Neural crest cell (in vitro differentiated cells): ENCODE measurements around the gene INAVA. TPM values are rescaled to one million over a fixed set of nuclear protein-coding genes. Genes with fewer than 3 reads are reported as not detected.
"Not testable (repeated sequence)": the region's sequence is repeated elsewhere in the genome, so short reads cannot be mapped to it uniquely, and the experiment has no call there.

ENCODE experiments used
- DNase-seq: peaks from one replicate; pipeline ENCODE4 v3.0.0; 2021; ENCODE audit warnings: low read depth, mixed read lengths, low spot score
- H3K27ac Mint-ChIP-seq: one replicate; pipeline ENCODE4 v1.8.0; 2021; ENCODE audit warnings: mild to moderate bottlenecking, mixed read lengths; ENCODE audit not compliant: unreplicated experiment
- H3K27me3 Mint-ChIP-seq: 2 replicates; pipeline ENCODE4 v1.8.0; 2021; ENCODE audit warnings: low read depth, mild to moderate bottlenecking, mixed read lengths
- H3K36me3 Mint-ChIP-seq: 2 replicates; pipeline ENCODE4 v1.8.0; 2021; ENCODE audit warnings: low read depth, mild to moderate bottlenecking, mixed read lengths
- H3K4me1 Mint-ChIP-seq: 2 replicates; pipeline ENCODE4 v1.8.0; 2021; ENCODE audit warnings: mixed read lengths
- H3K4me3 Mint-ChIP-seq: one replicate; pipeline ENCODE4 v1.8.0; 2021; ENCODE audit warnings: mild to moderate bottlenecking, mixed read lengths
- H3K9me3 Mint-ChIP-seq: 2 replicates; pipeline ENCODE4 v1.8.0; 2021; ENCODE audit warnings: mixed read lengths
- total RNA-seq: library from RNA; stranded (reverse); gene quantifications from 2 replicates; pipeline ENCODE4 v1.2.1, GENCODE V29; 2021
- TF ChIP-seq, protein P1 (sequence below): fragments of 200-600 bp; sonication (generic); conservative IDR thresholded peaks from 2 replicates; pipeline ENCODE4 v1.5.0; 2021; ENCODE audit warnings: antibody characterized with exemption, mild to moderate bottlenecking

The INAVA gene
- total RNA-seq, 1 donor from 2014 or later: 51.8 TPM

DNA sequence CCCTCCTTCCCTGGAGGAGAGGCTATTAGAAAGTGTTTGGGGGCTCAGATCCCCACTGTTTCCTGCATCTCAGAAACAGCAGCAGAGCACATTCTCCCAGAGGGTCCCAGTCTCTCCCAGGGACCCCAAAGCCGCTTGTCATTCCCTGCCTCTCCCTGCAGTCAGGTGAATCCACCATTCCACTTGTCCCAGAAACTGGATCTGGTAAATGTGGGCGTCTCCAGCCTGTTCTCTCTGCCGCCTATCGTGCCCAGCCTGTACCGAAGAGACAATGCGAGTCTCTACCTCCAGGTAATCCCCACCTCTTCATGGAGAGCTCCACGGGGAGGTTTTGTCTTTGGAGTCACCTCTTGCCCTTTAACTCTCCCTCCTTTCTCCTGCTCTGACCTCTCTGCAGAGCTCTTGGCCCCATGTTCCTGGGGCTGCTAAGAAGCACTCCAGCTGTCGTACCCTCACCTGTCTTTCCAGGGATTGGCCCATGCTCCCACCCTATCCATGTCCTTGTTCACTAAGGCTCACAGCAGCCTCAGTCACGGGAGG lies 26.9 kb downstream of the INAVA start:
- Mint-ChIP-seq H3K4me3 (no peak overlapping the region), H3K27ac (no peak overlapping the region), H3K4me1 (no peaks in the 10 kb centered on the region), H3K9me3 (no peaks in the 10 kb centered on the region), H3K36me3 (no peaks in the 10 kb centered on the region), H3K27me3 (no peaks in the 10 kb centered on the region)
- TF ChIP-seq, protein P1, sequence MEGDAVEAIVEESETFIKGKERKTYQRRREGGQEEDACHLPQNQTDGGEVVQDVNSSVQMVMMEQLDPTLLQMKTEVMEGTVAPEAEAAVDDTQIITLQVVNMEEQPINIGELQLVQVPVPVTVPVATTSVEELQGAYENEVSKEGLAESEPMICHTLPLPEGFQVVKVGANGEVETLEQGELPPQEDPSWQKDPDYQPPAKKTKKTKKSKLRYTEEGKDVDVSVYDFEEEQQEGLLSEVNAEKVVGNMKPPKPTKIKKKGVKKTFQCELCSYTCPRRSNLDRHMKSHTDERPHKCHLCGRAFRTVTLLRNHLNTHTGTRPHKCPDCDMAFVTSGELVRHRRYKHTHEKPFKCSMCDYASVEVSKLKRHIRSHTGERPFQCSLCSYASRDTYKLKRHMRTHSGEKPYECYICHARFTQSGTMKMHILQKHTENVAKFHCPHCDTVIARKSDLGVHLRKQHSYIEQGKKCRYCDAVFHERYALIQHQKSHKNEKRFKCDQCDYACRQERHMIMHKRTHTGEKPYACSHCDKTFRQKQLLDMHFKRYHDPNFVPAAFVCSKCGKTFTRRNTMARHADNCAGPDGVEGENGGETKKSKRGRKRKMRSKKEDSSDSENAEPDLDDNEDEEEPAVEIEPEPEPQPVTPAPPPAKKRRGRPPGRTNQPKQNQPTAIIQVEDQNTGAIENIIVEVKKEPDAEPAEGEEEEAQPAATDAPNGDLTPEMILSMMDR: no peak
- no peak for DNase-seq

DNA sequence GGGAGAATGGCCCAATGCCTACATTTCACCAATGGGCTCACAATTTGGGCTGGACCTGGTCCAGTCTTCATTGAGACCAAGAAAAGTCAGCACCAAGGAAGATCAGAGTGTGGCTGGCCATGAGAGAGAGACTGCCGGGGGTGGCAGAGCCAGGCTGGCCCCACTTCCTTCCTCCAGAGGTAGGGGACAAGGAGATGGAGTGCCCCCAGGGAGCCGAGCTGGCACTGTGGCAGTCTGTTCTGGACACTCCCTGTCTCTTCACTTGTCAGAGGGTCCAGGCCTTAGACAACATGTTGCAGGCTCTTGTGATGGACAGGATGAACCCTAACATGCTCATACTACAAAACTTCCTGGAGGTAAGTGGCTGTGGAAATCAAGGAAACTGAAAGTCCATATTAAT lies 27.7 kb downstream of the INAVA start:
- no peak for DNase-seq
- TF ChIP-seq, protein P1: no peak

GRCh38 chr1:200923601-200924000 lies 28.9 kb downstream of the INAVA start:
- Mint-ChIP-seq H3K27ac (no peak overlapping the region), H3K36me3 (no peaks in the 10 kb centered on the region), H3K4me3 (no peak overlapping the region), H3K9me3 (no peaks in the 10 kb centered on the region), H3K27me3 (no peaks in the 10 kb centered on the region), H3K4me1 (no peaks in the 10 kb centered on the region)
- TF ChIP-seq, protein P1: no peak
- DNase-seq: no peak

More for the DNA sequence above, 27.7 kb downstream of the INAVA start:
- Mint-ChIP-seq H3K9me3 (no peaks in the 10 kb centered on the region), H3K27ac (no peak overlapping the region), H3K4me1 (no peaks in the 10 kb centered on the region), H3K4me3 (no peak overlapping the region), H3K36me3 (no peaks in the 10 kb centered on the region), H3K27me3 (no peaks in the 10 kb centered on the region)

DNA sequence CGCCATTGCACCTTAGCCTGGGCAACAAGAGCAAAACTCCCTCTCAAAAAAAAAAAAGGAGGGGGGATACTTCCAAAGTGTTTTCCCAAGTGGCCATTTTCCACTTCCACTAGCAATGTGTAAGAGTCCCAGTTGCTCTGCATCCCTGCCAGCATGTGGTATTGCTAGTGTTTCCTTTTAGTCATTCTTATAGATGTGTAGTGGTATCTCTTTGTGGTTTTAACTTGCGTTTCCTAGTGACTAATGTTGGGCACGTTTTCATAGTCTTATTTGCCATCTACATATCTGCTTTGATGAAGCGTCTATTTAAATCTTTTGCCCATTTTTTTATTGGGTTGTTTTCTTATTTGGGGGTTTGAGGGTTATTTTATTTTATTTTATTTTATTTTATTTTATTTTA lies 31.1 kb downstream of the INAVA start:
- TF ChIP-seq, protein P1: no peak
- Mint-ChIP-seq H3K9me3 (no peaks in the 10 kb centered on the region), H3K4me3 (no peak overlapping the region), H3K27me3 (no peaks in the 10 kb centered on the region), H3K4me1 (no peaks in the 10 kb centered on the region), H3K36me3 (no peaks in the 10 kb centered on the region), H3K27ac (no peak overlapping the region)
- DNase-seq: no peak

- no peaks in the 10 kb centered on the region for H3K4me1 Mint-ChIP-seq
Measured at GRCh38 chr1:200929530-200930278, 35.0 kb downstream of the INAVA start.

DNA sequence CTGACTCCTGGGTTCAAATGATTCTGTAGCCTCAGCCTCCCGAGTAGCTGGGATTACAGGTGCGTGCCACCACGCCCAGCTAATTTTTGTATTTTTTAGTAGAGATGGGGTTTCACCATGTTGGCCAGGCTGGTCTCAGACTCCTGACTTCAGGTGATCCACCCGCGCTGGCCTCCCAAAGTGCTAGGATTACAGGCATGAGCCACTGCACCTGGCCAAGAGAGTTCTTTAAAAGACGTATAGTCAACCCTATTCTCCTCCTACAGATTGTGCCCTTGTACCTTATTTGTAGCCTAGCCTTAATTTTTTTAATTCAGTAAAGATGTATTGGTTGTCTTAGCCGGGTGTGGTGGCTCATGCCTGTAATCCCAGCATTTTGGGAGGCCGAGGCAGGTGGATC lies 35.6 kb downstream of the INAVA start:
- H3K27me3 Mint-ChIP-seq, DNase-seq, H3K9me3 Mint-ChIP-seq, H3K4me3 Mint-ChIP-seq, H3K4me1 Mint-ChIP-seq, H3K36me3 Mint-ChIP-seq, H3K27ac Mint-ChIP-seq: not testable (repeated sequence)

More at GRCh38 chr1:200929530-200930278, 35.0 kb downstream of the INAVA start:
- no peaks in the 10 kb centered on the region for H3K9me3 Mint-ChIP-seq
- no peak overlapping the region for H3K4me3 Mint-ChIP-seq
- H3K27me3 Mint-ChIP-seq: no peaks in the 10 kb centered on the region
- no peak overlapping the region for H3K27ac Mint-ChIP-seq
- H3K36me3 Mint-ChIP-seq: no peaks in the 10 kb centered on the region
- TF ChIP-seq, protein P1: no peak
- no peak for DNase-seq
